NCI-H1694 treated with DMSO at 0.1 percent for 48 hours (cell line): ENCODE results near the gene RASSF4.

Experiments used
- DNase-seq: peaks from one replicate; lab custom pipeline; 2025; lab: John Stamatoyannopoulos, UW

Gene RASSF4

DNA sequence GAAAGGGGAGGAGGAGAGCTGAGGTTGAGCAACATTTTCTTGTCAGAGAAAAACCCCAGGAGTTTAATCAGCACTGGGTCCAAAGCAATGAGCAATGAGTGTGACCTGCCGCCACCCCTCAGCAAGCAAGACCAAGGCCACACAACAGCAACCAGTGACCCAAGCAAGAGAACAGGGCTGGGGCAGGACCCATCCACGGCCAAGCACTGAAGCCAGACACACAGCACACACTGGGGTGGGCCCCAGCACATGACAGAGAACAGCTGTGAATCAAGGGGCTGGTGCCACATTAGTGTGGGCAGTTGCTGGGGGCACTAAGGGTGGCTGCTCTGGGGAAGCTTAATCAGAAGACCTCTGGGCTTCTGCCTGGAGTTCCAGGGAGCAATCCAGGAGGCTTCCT lies 32.2 kb upstream of the RASSF4 start:
- no peak for DNase-seq

GRCh38 chr10:44928462-44928861 lies 31.1 kb upstream of the RASSF4 start:
- DNase-seq, result no peak

DNA sequence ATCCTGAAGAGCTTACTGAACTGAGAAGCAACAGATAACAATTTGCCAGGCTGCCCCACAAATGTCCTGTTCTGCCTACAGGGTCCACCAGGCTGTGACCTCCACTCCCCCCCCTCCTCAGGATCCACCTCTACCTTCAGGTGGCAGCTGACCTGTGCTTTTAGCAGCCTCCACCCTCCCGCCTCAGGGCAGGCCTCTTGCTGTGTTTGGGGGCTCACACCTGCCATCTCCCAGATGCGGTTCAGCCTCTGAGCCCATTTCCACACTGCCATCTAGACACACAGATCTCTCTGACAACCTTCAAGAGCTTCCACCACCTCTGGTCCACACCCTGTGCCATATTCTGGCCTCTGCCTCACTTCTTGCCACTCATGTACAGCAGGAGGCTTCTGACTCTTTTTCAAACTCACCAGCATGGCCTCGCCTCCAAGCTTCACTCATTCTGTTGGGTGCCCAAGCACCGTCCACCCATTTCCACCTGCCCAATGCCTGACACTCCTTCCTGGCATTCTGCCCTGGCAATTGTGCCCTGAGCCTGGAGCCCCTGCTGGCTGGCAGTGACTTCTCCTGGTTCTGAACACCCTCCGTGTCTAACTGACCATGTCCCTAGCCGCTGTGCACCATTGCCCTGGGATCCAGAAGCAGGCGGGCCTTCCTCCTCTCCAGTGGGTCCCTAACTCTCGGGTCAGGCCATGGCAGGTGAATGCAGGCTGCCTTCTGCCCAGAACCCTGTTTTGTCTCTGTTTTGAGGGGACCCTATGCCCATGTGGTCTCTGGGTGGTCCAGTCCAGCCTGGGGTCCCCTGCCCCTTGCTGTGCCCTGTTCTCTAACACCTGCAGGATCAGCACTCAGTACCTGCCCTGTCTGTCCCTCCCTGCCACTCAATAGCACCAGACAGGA lies 30.0 kb upstream of the RASSF4 start:
- no peak for DNase-seq

DNA sequence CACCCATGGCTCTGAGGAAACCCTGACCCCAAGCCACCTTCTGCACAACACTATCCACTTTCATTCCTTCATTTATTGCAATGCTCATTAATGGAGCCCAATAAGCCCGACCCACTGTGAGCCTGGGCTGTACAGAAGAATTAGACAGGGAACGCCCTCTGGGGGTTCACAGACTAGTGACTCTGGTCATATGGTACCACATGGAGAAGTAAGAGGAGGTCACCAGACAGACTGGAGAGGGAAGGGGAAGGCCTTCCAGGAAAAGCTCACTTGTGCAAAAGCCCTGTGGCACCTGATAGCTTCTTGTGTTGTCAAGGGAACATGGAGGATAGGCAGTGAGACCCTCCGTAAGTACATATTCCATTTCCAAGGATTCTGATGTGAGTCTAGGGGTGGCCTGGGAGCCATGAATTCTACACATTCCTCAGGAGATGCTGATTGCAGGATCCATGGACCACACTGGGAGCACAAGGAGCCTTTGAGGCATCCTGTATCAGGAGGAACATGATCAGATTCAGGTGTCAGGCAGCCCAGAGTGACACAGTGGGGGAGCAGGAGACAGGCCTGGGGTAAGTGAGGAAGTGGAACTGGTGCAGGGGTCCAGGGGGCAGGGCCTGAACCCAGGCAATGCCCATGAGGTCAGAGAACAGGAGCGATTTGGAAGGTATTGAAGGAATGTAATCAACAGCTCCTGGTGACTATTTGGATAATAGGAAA lies 28.5 kb upstream of the RASSF4 start:
- DNase-seq, result no peak

DNA sequence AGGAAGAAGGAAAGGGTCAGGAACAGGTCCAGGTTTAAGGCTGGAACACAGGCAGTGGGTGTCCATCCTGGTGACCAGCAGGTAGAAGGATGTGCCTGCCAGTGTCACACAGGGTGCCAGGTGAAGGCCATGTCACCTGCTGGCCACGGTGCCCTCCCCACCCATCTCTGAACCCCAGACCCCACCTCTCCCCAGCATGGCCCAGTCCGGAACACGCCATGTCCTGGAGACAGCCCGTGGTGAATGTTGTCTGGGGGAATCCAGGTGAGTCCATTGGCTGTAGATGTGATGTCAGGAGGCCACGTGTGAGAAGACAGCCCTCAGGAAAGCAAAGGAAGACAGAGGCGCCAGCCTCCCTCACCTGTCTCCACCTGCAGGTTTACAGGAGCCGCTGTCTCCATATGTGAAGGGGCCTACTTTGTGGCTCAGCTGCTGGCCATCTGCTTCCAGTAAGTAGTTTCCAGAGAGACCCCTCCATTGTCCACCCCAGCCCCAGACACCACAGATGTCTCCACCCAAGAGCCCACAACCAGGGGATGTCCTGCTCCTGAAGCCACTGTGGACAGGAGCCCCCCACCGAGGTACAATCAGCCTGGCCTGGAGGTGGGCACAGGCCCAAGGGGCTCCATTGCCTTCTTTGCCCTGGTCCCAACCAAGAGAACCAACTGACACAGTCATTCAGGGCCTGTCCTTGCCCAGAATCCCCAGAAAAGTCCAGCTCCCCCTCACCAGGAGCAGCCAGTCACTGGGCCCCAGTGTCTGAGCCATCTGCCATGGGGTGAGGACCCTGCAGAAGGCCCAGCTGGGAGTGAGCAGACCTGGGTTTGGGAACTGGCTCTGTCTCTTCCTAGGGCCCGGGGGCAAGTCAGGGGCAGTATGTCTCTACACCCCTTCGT lies 27.7 kb upstream of the RASSF4 start:
- no peak for DNase-seq

- DNase-seq, result peak; percentile 46
These were observed 26.8 kb upstream of the RASSF4 start for GRCh38 chr10:44932517-44933450.

DNA sequence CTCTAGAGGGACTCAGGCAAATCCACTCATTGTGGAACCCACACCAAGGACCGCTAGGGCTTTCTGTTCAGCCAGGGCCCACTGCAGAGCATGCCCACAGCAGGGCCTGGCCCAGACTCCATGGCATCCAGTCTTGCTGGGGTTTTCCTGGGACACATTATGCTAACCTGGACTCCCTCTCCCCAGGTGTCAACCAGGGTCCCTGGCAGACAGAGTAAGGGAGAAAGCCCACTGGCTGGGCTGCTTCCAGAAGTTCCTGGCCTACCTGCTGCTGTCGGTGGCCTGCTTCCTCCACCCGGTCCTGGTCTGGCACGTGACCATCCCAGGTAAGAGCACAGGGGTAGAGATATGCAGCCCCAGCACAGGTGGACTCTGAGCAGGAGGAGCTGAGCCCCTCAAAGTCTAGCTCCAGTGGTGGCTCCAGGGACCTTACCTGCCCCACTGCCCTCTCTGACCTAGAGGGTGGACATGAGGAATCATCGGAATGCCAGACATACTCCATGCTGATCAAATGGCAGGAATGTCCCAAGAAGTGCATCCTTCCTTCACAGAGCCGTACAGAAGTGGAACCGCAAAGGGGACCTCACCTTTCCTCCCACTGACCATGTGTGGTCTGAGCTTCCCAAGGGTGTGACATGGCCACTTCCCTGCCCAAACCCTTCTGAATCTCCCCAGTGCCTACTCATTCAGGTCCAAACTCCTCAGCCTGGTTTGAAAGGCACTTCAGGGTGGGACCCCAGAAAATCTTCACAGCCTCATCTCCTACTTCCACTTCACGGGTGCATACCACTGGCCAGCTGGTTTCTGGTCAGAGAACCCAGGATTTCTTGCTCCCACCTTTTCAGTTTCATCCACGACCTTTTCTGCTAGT lies 25.9 kb upstream of the RASSF4 start:
- no peak for DNase-seq

DNA sequence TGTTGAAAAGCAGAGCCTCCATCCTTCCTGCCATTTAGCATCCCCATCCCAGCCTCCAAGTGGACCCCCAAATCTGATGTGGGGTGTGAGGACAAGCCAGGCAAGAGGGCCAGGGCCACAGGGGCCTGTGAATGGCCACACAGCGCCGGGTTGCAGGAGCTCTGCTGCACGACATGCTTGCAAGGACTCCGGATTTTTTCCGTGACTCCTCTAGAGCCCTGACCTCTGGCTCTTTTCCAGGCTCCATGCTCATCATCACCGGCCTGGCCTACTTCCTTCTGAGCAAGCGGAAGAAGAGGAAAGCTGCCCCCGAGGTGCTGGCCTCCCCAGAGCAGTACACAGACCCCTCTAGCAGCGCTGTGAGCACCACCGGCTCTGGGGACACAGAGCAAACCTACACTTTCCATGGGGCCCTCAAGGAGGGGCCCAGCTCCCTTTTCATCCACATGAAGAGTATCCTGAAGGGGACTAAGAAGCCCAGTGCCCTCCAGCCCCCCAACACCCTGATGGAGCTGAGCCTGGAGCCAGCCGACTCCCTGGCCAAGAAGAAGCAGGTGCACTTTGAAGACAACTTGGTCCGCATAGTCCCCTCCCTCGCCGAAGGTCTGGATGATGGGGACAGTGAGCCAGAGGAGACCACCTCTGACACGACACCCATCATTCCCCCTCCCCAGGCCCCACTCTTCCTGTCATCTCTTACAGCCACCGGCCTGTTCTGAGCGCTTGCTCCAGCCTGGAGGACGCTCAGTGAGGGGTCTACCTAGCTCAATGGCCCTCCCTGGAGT lies 25.0 kb upstream of the RASSF4 start:
- no peak for DNase-seq

GRCh38 chr10:44935201-44935965 lies 24.2 kb upstream of the RASSF4 start:
- DNase-seq, result no peak

DNA sequence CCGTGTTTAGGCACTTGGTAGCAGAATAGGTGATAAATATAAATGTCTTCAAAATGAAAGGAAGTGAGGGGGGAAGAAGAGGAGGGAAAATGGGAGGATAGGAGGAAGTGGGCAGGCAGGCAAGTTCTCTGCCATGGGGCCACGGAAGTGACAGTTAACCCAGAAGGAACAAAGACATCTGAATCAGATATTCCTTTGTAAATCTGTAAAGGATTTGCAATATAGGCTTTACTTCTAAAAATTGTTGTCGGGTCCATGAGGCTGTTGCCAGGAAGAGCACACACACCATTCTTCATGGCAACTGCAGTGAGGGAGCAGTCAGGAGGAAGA lies 23.7 kb upstream of the RASSF4 start:
- DNase-seq, result no peak

DNA sequence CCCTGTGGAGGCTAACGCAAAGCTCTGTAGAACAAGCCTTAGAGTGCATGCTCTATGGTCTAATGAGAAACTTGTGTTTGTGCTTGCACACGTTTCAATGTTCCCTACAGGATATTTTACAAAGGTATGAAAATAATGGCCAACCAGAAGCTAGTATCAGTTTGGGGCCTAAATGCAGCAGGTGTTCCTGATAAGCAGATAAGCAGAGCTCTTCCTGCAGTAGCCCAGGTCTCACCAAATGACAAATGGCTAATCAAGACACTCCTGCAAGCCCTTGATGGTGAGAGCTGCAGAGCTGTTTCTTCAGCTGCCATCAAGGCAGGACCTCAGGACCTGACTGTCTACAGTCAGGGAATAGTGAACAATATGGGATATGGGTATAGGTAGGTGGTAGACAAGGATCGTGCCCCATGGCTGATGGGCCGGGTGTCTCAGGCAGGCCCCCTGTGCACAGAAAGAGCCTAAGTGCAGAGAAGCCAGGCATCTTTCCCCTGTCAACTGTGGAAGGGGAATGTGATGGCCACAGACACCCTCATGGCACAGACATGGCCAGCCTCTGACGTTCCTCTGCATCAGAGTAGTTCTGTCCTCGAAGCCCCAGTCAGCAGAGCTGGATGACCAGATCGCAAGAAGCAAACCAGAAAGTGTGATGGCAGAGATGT lies 23.2 kb upstream of the RASSF4 start:
- DNase-seq, result no peak

DNA sequence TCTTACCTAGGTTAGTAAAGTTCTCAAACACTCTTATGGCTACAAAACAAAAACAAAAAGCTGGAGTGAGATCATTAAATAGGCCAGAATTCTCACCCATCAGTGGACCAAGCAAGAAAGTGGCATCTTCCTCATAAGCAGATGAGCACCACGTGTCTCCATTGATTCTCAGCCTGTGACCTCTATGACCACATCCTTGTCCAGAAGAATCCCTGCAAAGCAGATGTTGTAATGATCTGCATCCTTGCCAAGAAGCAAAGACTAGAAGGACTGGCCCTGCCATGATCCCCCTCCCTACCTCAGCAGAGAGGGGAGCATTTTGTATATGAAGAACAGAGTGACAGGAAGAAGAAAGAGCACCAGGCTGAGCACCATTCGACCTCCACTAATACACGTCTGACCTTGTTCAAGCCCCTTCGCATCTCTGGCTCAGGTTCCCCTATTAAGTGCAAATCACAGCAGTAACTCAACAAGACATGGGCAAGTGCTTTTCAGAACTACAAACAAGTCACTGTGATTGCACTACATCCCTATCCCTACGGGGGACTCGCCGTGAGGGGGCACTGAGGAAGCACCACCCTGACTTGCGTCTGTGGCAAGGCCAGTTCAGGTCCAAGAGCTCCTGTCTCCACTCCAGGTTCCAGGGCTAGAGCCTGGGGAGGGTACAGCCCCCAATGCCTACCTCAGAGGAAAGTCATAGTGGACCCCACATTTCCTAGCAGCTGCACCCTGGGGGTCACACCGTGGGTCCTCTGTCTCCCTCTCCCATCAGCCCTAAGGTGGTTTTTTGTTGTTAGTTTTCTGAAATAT lies 22.2 kb upstream of the RASSF4 start:
- no peak for DNase-seq

DNA sequence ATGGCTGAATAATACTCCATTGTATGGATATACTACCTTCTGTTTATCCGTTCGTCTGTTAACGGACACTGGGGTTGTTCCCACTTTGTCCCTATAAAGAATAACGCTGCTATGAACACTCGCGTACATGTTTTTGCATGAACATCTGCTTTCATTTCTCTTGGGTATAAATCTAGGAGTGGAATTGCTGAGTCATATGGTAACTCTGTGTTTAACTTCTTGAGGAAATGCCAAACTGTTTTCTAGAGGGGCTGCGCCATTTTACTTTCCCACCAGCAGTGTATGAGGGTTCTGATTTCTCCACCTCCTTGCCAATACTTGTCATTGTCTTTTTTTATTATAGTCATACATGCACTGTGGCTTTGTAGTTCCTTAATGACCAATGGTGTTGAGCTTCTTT lies 20.6 kb upstream of the RASSF4 start:
- no peak for DNase-seq

- DNase-seq, result no peak
These were observed 19.8 kb upstream of the RASSF4 start for GRCh38 chr10:44939691-44940401.

DNA sequence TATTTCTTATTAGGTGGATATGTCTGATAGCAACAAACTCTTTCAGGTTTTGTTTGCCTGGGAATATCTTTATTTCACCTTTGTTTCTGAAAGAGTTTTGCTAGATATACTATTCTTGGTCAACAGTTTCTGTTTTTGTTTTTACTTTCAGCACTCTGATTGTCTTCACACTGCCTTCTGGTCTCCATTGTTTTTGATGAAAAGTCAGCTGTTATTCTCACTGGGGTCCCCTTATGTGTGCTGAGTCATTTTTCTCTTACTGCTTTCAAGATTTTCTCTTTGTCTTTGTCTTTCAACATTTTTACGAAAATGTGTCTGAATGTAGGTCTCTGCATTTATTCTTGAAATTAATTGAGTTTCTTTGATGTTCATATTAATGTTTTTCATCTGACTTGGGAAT lies 15.2 kb upstream of the RASSF4 start:
- no peak for DNase-seq

DNA sequence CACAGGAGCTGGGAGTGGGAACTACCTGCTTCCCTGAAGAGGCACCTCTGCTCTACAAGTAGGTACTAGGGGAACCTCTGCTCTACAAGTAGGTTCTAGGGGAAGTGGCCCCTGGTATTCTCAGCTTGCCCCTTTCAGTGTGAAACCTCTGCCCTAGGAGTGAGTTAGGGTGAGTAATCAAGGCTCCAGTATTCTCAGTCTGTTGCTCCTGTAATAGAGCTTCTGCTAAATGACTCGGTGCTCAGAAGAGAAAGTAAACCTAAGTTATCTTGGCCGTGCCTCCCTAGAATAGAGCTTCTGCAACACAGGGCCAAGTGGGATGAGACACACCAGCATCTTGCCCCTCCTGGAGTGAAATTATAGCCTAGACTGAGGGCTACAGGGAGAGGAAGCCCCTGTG lies 13.4 kb upstream of the RASSF4 start:
- no peak for DNase-seq
